Colonic mucosa (tissue), 4 donors: Measurements from ENCODE around the gene GP1BA. TPM values are rescaled to one million over a fixed set of nuclear protein-coding genes. Genes with fewer than 3 reads are reported as not detected.
"Not testable (repeated sequence)": the region's sequence is repeated elsewhere in the genome, so short reads cannot be mapped to it uniquely, and the experiment has no call there.

Experiments
- DNase-seq: peaks from one replicate; pipeline ENCODE4 v3.0.0-alpha.2; 2020
- H3K27ac ChIP-seq: fragments of 200-600 bp; one replicate; pipeline ENCODE4 v1.8.0; 2021
- H3K27me3 ChIP-seq: fragments of 200-600 bp; one replicate; pipeline ENCODE4 v1.8.0; 2021
- H3K36me3 ChIP-seq: fragments of 200-600 bp; one replicate; pipeline ENCODE4 v1.8.0; 2021
- H3K4me1 ChIP-seq: fragments of 200-600 bp; one replicate; pipeline ENCODE4 v1.8.0; 2021; ENCODE audit warnings: mild to moderate bottlenecking
- H3K4me3 ChIP-seq: fragments of 200-600 bp; one replicate; pipeline ENCODE4 v1.8.0; 2021
- H3K9ac ChIP-seq, 2 donors: one replicate each; pipeline ENCODE4 v1.7.0; 2013; ENCODE audit warnings: control low read depth in 2 of 2, low read depth in 2 of 2, low read length in 2 of 2
- H3K9me3 ChIP-seq: fragments of 200-600 bp; one replicate; pipeline ENCODE4 v1.8.0; 2021
- CTCF ChIP-seq: fragments of 200-600 bp; IDR thresholded peaks from one replicate; pipeline ENCODE4 v1.8.0; 2022; ENCODE audit warnings: antibody characterized with exemption, mild to moderate bottlenecking
- intact Hi-C: fragments of 100-400 bp; cut with DNase I; formaldehyde crosslinking; loops from one replicate; pipeline ENCODE4 v1.14.1; 2022
- total RNA-seq, 2 donors: library from RNA; stranded (reverse); fragmentation: NEBNext Ultra II Directional in 1 of 2; extraction: Animal tissue kit (Norgen Biotek cat#: 25700) in 1 of 2; gene quantifications; one replicate each; pipeline ENCODE4 v1.2.1, GENCODE V29; 2021
- donor health status: healthy.
- donor health status: DM: no; HTN: no; CAD: no.
- donor health status: DM: no; HTN: no; CAD: no.

Gene GP1BA
- total RNA-seq, 2 donors from 2014 or later, result not detected

GRCh38 chr17:4902540-4902939, 29.5 kb upstream of the GP1BA start:
- Histone ChIP-seq H3K36me3 (no peaks in the 10 kb centered on the region), H3K9me3 (no peaks in the 10 kb centered on the region), H3K27ac (no peak overlapping the region), H3K4me1 (peaks cover 14% of the 10 kb centered on the region), H3K27me3 (peaks cover 3% of the 10 kb centered on the region), H3K9ac (peak overlapping the region in 1 of 2 donors; percentile 9), H3K4me3 (no peak overlapping the region)
- TF ChIP-seq CTCF, result no peak
- DNase-seq, result no peak
- intact Hi-C loops, result loop anchor here (5.0 kb wide), 1 partner anchor 70 kb away; no protein-coding TSS in a partner anchor

DNA sequence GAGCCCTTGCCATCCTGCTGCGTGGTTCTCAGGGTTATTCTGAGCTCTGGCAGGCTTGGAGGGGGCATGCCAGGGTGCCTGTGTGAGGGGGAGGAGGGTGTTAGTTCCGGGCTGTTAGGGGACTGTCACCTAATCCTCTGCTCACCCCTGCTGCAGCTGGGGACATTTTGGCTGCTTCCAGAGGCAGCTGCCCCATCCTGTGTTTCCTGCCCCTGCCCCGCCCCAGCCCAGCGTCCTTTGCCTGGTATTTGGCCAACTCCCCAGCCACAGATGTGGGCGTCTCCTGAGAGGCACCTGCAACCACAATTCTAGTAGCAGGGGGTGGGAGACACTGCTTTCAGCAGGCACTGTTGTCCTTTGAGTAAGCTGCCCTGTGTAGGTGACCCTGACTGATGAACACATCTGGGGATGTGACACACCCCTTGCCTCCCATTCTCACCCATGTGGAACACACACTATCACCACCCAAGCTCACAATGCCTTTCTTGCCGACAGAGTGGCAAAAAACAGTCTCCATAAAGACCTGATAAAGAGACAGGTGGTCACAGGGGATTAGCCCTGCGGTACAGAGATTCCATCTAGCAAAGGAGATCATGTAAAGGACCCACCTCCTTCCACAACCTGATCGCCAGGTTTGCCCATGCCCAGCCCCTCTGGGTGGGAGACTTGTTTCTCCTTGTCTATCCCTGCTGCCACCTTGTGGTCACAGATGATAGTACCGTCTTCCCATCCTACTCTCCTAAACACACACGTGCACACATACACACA, 28.8 kb upstream of the GP1BA start, which contains the start of gene CHRNE:
CHRNE (minus strand) TSS at position 48 of the 768 bp plus-strand sequence; CDS start at position 13, 35 bp downstream.
- DNase-seq, result peak; percentile 92
- peaks cover 14% of the 10 kb centered on the region for H3K4me1 ChIP-seq
- H3K27ac ChIP-seq, result no peak within 1 kb of the TSS
- no peaks in the 10 kb centered on the region for H3K9me3 ChIP-seq
- H3K9ac ChIP-seq, result peak within 1 kb of the TSS in 1 of 2 donors; percentile 40
- H3K27me3 ChIP-seq, result peaks cover 3% of the 10 kb centered on the region
- intact Hi-C loops, result loop anchor here (5.0 kb wide), 1 partner anchor 69 kb away; no protein-coding TSS in a partner anchor
- H3K36me3 ChIP-seq, result no peaks in the 10 kb centered on the region
- TF ChIP-seq CTCF, result peak; percentile 67
- H3K4me3 ChIP-seq, result no peak within 1 kb of the TSS

DNA sequence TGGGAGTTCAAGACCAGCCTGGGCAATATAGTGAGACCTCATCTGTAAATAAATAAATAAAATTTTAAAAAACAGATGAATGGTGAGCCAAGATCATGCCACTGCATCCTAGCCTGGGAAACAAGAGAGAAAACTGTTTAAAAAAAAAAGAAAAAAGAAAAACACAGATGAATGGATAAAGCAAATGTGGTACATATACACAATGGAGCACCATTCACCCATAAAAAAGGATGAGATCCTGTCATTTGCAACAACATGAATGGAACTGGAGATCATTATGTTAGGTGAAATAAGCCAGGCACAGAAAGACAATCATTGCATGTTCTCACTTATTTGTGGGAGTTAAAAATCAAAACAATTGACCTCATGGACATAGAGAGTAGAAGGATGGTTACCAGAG, 25.4 kb upstream of the GP1BA start:
- DNase-seq, H3K9ac ChIP-seq, H3K27me3 ChIP-seq, H3K4me3 ChIP-seq, H3K9me3 ChIP-seq, H3K4me1 ChIP-seq, H3K36me3 ChIP-seq, H3K27ac ChIP-seq, intact Hi-C loops: not testable (repeated sequence)

DNA sequence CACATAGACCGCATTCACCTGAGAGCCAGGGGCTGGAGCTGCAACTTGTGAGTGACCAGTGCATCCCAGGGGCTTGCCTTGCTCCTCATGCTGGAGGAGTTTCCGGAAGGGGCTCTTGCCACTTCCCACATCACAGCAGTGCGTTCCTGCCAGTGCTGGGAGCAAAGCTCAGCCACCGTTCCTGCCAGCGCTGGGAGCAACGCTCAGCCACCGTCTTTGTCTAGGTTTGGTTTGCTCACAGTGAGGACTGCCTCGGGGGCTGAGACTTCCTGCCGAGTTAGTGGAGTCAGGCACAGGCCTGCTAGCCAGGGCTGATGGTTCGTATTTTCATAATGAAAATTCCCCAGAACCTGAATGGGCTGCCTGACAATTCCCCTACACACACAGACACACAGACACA, 23.8 kb upstream of the GP1BA start:
- intact Hi-C loops, result no loop called here
- TF ChIP-seq CTCF, result no peak

GRCh38 chr17:4908711-4909496, 23.2 kb upstream of the GP1BA start:
- TF ChIP-seq CTCF, result peak; percentile 79
- intact Hi-C loops, result no loop called here
- Histone ChIP-seq H3K4me3 (no peak overlapping the region), H3K9me3 (no peaks in the 10 kb centered on the region), H3K36me3 (no peaks in the 10 kb centered on the region), H3K27ac (no peak overlapping the region), H3K9ac (no peak overlapping the region), H3K4me1 (no peaks in the 10 kb centered on the region), H3K27me3 (no peaks in the 10 kb centered on the region)
- DNase-seq, result peak; percentile 87

More for the DNA sequence above, 23.8 kb upstream of the GP1BA start:
- no peaks in the 10 kb centered on the region for H3K9me3 ChIP-seq
- no peak overlapping the region for H3K27ac ChIP-seq
- no peak for DNase-seq
- no peak overlapping the region for H3K9ac ChIP-seq
- H3K4me1 ChIP-seq, result no peaks in the 10 kb centered on the region
- H3K36me3 ChIP-seq, result no peaks in the 10 kb centered on the region
- no peak overlapping the region for H3K4me3 ChIP-seq
- no peaks in the 10 kb centered on the region for H3K27me3 ChIP-seq
